ENCODE measurements around the gene HMX1.

DNA sequence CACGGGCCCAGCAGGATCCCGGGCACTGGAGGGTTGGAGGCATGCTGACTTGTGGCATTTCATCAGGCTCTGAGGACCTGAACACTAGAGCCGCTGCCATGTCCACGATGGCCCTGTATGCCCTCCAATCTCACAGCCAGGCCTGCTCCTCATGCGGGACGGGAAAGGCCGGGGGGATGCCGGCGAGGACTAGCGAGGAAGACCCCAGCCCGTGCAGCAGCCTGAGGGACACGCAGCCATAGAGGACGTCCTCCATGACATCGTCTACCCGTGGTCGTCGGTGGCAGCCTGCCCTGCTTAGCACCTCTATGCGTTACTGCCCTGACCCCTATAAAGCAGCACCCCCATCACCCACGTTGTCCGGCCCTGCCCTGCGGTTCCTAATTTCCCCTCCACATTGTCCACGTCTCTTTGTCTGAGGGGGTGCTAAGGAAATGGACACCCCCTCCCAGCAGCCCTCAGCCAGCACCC lies 32.6 kb downstream of the HMX1 start:
- TF ChIP-seq, protein P1, sequence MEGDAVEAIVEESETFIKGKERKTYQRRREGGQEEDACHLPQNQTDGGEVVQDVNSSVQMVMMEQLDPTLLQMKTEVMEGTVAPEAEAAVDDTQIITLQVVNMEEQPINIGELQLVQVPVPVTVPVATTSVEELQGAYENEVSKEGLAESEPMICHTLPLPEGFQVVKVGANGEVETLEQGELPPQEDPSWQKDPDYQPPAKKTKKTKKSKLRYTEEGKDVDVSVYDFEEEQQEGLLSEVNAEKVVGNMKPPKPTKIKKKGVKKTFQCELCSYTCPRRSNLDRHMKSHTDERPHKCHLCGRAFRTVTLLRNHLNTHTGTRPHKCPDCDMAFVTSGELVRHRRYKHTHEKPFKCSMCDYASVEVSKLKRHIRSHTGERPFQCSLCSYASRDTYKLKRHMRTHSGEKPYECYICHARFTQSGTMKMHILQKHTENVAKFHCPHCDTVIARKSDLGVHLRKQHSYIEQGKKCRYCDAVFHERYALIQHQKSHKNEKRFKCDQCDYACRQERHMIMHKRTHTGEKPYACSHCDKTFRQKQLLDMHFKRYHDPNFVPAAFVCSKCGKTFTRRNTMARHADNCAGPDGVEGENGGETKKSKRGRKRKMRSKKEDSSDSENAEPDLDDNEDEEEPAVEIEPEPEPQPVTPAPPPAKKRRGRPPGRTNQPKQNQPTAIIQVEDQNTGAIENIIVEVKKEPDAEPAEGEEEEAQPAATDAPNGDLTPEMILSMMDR (IDR thresholded peaks at IDR 0.05), result no peak
- TF ChIP-seq, protein P2, sequence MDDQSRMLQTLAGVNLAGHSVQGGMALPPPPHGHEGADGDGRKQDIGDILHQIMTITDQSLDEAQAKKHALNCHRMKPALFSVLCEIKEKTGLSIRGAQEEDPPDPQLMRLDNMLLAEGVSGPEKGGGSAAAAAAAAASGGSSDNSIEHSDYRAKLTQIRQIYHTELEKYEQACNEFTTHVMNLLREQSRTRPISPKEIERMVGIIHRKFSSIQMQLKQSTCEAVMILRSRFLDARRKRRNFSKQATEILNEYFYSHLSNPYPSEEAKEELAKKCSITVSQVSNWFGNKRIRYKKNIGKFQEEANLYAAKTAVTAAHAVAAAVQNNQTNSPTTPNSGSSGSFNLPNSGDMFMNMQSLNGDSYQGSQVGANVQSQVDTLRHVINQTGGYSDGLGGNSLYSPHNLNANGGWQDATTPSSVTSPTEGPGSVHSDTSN (IDR thresholded peaks at IDR 0.05), result no peak
- TF ChIP-seq MXI1 (IDR thresholded peaks at IDR 0.05; ENCODE audit: low read depth, low read length) (no peak), FOXJ3 (CRISPR knock-in tag; IDR thresholded peaks at IDR 0.05) (no peak), RCOR1 (IDR thresholded peaks at IDR 0.05; ENCODE audit: low read length) (no peak), JUND (IDR thresholded peaks at IDR 0.05) (no peak), TEAD4 (IDR thresholded peaks at IDR 0.05; ENCODE audit: borderline replicate concordance, insufficient read depth) (no peak), SIN3A (IDR thresholded peaks at IDR 0.05; ENCODE audit: borderline replicate concordance, low read depth, low read length) (no peak), EZH2phosphoT487 (IDR thresholded peaks at IDR 0.05; ENCODE audit: borderline replicate concordance, low read depth) (no peak)

Measured in SK-N-SH (cell line).